Brain microvascular endothelial cell (primary cell): ENCODE data around the gene CCDC85A.

Source experiments
- DNase-seq: peaks from one replicate; pipeline ENCODE4 v3.0.0-alpha.2; 2020
- H3K27ac ChIP-seq: fragments of 250-450 bp; sonication (Bioruptor Pico); 2 replicates; pipeline ENCODE4 v1.5.1; 2020; ENCODE audit warnings: mild to moderate bottlenecking, moderate library complexity
- H3K27me3 ChIP-seq: fragments of 250-450 bp; sonication (Bioruptor Pico); replicated peaks from 2 replicates; pipeline ENCODE4 v1.5.1; 2020; ENCODE audit warnings: mild to moderate bottlenecking
- H3K36me3 ChIP-seq: fragments of 250-450 bp; sonication (Bioruptor Pico); replicated peaks from 2 replicates; pipeline ENCODE4 v1.5.1; 2020; ENCODE audit warnings: mild to moderate bottlenecking
- H3K4me3 ChIP-seq: 2 replicates; pipeline ENCODE4 v1.5.1; 2011; ENCODE audit warnings: low read depth, mild to moderate bottlenecking, control low read depth, low read length, moderate library complexity
- in situ Hi-C: cut with HindIII; loops from 2 replicates; pipeline ENCODE4 v1.10.0; 2017; ENCODE audit warnings: low sequenced_read_pairs, low pct_ligation_motif_present
- TF ChIP-seq, protein P1 (sequence below): IDR thresholded peaks from 2 replicates; pipeline ENCODE4 v1.5.1; 2011; ENCODE audit warnings: low read depth, mild to moderate bottlenecking, moderate library complexity, low read length, control low read depth, inconsistent platforms; ENCODE audit errors: missing control alignments

CCDC85A gene

DNA sequence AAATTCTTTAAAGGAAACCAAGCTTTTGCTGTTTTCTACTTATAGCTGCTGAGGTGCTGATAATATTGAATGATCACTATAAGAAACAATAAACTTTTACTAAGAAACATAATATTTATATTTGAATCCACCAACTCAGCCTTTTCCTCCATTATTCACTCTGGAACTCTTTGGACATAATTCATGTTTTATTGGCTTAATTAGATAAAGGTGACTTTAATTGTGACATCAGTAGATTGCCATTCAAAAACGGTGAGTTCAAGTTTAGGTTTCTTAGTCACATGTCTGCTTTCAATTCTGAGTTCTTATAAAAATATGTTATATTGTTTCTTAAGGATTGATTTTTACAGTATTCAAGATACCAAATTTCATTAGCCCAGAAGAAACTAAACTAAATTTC lies 24.0 kb downstream of the CCDC85A start:
- no peak overlapping the region for H3K27ac ChIP-seq
- TF ChIP-seq, protein P1, sequence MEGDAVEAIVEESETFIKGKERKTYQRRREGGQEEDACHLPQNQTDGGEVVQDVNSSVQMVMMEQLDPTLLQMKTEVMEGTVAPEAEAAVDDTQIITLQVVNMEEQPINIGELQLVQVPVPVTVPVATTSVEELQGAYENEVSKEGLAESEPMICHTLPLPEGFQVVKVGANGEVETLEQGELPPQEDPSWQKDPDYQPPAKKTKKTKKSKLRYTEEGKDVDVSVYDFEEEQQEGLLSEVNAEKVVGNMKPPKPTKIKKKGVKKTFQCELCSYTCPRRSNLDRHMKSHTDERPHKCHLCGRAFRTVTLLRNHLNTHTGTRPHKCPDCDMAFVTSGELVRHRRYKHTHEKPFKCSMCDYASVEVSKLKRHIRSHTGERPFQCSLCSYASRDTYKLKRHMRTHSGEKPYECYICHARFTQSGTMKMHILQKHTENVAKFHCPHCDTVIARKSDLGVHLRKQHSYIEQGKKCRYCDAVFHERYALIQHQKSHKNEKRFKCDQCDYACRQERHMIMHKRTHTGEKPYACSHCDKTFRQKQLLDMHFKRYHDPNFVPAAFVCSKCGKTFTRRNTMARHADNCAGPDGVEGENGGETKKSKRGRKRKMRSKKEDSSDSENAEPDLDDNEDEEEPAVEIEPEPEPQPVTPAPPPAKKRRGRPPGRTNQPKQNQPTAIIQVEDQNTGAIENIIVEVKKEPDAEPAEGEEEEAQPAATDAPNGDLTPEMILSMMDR, result no peak
- H3K36me3 ChIP-seq, result no peaks in the 10 kb centered on the region
- H3K4me3 ChIP-seq, result no peak overlapping the region
- in situ Hi-C loops, result no loop called here
- H3K27me3 ChIP-seq, result no peaks in the 10 kb centered on the region
- DNase-seq, result no peak

GRCh38 chr2:56208380-56208779 lies 24.6 kb downstream of the CCDC85A start:
- in situ Hi-C loops, result no loop called here
- Histone ChIP-seq H3K36me3 (no peaks in the 10 kb centered on the region), H3K27me3 (no peaks in the 10 kb centered on the region), H3K4me3 (no peak overlapping the region), H3K27ac (no peak overlapping the region)
- TF ChIP-seq, protein P1, result no peak
- DNase-seq, result no peak

DNA sequence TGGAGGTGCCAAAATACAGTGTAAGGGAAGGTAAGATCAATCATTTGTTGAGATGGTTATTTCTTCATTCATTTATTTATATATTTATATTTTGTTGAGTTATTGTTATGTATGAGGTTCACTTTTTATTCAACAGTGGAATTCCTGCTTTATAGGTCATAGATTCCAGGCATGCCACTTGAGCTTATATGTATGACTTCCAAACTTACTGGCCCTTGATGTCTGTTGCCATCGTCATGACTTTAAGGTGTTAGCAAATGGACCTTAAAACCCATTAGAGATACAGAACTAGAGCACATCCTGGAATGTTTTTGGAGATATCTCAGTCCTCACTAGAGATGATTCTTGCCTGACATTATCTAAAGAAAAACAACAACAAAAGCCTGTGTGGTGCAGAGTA lies 25.9 kb downstream of the CCDC85A start:
- no peak for DNase-seq
- TF ChIP-seq, protein P1, result no peak
- Histone ChIP-seq H3K4me3 (no peak overlapping the region), H3K36me3 (no peaks in the 10 kb centered on the region), H3K27me3 (no peaks in the 10 kb centered on the region), H3K27ac (no peak overlapping the region)
- in situ Hi-C loops, result no loop called here

DNA sequence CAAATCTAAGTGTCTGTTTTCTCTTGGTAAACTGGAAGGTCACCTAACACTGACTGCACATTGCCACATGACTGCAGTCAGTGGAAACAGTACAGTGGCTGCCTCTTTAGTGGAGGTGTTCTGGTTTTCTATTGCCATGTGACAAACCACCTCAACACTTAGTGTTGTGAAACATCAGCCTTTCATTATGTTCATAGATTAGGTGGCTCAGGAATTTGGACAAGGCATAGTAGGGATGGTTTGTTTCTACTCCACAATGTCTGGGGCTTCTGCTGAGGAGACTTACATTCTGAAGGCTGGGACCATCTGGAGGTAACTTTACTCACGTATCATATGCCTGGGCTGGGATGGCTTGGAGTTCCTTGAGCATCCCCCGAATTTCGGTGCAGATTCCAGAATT lies 26.5 kb downstream of the CCDC85A start:
- Histone ChIP-seq H3K36me3 (no peaks in the 10 kb centered on the region), H3K4me3 (no peak overlapping the region), H3K27ac (no peak overlapping the region), H3K27me3 (no peaks in the 10 kb centered on the region)
- TF ChIP-seq, protein P1, result no peak
- DNase-seq, result no peak
- in situ Hi-C loops, result no loop called here

DNA sequence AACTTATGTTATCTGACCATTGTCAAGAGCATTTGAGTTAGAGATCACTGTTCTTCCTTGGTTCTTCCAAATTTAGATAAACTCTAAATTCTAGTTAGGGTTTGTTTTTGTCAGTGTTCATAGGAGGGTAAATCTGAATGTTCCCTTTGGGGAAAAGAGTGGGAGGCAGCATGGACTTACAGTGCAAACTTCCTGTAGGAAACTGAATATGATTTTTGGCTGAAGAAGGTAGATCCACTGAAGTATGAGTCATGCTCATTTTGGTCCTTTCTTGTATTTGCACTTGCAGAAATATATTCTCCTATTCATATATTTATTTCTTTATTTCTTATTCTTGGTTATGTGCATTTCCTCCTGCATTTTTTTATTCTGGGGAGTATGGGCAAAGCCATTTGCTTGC lies 27.3 kb downstream of the CCDC85A start:
- Histone ChIP-seq H3K27me3 (no peaks in the 10 kb centered on the region), H3K4me3 (no peak overlapping the region), H3K36me3 (no peaks in the 10 kb centered on the region), H3K27ac (no peak overlapping the region)
- no peak for DNase-seq
- in situ Hi-C loops, result no loop called here
- TF ChIP-seq, protein P1, result no peak

- no peak overlapping the region for H3K4me3 ChIP-seq
- TF ChIP-seq, protein P1, result no peak
- in situ Hi-C loops, result no loop called here
Measured at GRCh38 chr2:56215911-56216310, 32.1 kb downstream of the CCDC85A start.

More at GRCh38 chr2:56215911-56216310, 32.1 kb downstream of the CCDC85A start:
- no peak for DNase-seq
- Histone ChIP-seq H3K36me3 (no peaks in the 10 kb centered on the region), H3K27ac (no peak overlapping the region), H3K27me3 (no peaks in the 10 kb centered on the region)
